GM10248 (cell line): ENCODE results near the gene ZSCAN31.

Experiments
- CTCF ChIA-PET: fragments of 300-600 bp; sonication (Branson Sonifier 250); formaldehyde crosslinking; extraction: SDS; loops from one replicate; lab custom pipeline; 2021; ENCODE audit warnings: antibody characterized with exemption; lab: Yijun Ruan, JAX
- POLR2A ChIA-PET: fragments of 350-650 bp; sonication (Branson Sonifier 250); formaldehyde crosslinking; extraction: SDS; loops from one replicate; lab custom pipeline; 2020; ENCODE audit warnings: antibody characterized with exemption; lab: Yijun Ruan, JAX
- DNase-seq: peaks from one replicate; pipeline ENCODE4 v3.0.0; 2012; ENCODE audit errors: extremely low spot score
- TF ChIP-seq, protein P1 (sequence below): IDR thresholded peaks from 2 replicates; pipeline ENCODE4 v1.5.1; 2012; ENCODE audit warnings: mild to moderate bottlenecking, low read depth; ENCODE audit errors: extremely low read depth, missing control alignments, control extremely low read depth

The ZSCAN31 gene

DNA sequence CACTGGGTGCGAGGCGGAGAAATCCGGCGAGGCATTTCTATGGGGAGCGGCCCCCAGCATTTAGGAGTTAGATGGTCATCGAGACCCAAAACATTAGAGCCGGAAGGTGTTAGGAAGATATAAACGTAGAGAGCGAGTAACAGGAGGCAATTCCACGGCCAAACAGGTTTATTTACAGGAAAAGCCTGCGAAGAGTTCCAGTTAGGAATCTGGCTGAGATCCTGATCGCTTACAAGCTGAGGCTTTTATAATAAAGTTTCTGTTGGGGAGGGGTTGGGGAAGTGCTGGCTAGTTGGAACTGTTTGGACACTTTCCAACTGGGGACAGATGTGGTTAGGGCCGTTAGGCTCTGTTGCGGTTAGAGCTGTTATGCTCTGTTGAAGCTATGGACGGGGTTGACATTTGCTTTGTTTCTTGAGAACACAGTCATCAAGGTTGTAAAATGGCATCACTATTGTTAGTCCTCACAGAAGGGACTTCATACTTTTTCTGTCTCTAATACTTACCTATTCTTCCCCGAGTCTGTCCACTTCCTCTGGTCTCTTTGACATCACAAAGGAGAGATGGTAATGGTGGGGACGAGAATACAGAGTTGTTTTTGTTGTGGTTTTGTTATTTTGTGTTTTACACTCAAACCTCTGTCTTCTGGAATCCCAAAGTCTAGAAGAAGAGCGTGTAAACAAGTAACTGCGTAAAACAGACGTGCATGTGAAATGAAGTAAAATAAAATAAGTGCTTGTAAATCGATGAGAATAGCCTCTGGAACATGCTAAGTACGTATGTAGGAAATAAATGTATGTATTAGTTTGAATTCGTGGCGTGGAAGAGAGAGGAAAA lies 554 bp upstream of the ZSCAN31 start:
- POLR2A ChIA-PET, result interaction anchor here (0.7 to 1.4 kb wide), 5 partner anchors 19 to 1190 kb away, joined by 3 to 4 read pairs (median 4); a partner anchor contains a TSS
- CTCF ChIA-PET, result interaction anchor here (0.6 to 6.0 kb wide), 5 partner anchors 12 to 47 kb away, joined by 3 to 46 read pairs (median 4); no protein-coding TSS in a partner anchor
- DNase-seq, result peak; percentile 31
- TF ChIP-seq, protein P1, sequence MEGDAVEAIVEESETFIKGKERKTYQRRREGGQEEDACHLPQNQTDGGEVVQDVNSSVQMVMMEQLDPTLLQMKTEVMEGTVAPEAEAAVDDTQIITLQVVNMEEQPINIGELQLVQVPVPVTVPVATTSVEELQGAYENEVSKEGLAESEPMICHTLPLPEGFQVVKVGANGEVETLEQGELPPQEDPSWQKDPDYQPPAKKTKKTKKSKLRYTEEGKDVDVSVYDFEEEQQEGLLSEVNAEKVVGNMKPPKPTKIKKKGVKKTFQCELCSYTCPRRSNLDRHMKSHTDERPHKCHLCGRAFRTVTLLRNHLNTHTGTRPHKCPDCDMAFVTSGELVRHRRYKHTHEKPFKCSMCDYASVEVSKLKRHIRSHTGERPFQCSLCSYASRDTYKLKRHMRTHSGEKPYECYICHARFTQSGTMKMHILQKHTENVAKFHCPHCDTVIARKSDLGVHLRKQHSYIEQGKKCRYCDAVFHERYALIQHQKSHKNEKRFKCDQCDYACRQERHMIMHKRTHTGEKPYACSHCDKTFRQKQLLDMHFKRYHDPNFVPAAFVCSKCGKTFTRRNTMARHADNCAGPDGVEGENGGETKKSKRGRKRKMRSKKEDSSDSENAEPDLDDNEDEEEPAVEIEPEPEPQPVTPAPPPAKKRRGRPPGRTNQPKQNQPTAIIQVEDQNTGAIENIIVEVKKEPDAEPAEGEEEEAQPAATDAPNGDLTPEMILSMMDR, result no peak

DNA sequence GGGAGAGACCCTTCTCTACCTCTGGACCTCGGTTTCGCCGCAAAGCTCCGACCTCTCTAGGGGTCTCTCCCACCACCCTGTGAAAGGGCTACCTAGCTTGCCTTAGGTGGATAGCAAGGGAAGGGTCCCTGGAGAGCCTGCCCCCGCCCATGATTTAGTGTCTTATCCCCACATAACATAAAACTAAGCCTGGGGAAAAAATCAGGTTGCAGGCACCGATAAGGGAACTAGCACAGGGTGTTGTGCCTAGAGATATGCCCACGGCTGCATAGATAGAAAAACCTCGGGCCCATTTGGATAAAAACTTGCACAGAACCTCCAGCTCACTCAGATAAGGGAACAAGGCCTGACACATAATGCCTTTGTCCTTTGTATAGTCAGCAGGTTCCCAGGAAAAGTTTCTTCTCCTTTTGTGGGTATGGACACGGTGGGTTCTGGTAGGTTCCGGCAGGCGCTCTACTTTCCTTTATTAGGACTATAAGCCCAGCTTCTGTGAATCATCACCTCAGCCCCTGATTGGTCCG lies 846 bp downstream of the ZSCAN31 start:
- no peak for DNase-seq
- ChIA-PET POLR2A (interaction anchor here (0.6 to 1.4 kb wide), 9 partner anchors 23 to 1315 kb away, joined by 3 to 4 read pairs (median 3); partner anchors contain the start of genes PGBD1 and ZSCAN26), CTCF (interaction anchor here (1.2 to 6.0 kb wide), 4 partner anchors 17 to 48 kb away, joined by 3 to 46 read pairs (median 4); no protein-coding TSS in a partner anchor)
- TF ChIP-seq, protein P1, result no peak

DNA sequence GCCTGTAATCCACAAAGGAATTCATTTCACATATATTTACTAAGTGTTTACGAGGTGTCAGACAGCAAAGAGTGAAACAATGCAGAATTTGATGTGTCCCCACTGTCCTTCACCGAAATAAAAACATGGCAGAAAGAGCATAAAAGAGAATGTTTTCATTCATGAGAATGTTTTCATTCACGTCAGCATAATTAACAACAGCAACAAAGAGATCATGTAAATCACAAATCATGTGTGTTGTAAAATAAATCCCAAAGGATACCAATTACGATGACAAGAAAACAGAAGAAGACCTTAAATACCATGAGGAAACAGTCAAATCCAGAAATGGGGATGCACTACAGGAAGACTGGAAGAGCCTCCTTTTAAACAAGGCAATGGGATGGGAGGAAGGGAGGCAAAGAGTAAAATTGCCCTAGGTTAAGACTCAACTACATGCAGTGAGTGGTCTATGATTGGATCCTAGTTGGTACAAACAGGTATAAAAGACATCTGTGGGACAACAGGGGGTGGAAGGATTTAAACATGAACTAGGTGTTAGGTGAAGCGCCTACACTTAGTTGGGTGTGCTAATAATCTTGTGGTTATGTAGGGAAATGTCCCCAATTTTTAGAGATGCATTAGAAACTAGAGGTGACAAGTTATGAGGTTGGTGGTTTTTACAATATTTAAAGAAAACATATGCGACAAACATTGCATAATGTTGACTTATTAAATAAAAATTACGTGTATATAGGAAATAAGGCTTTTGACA lies 1.5 kb downstream of the ZSCAN31 start:
- no peak for DNase-seq
- TF ChIP-seq, protein P1, result no peak
- ChIA-PET POLR2A (interaction anchor here (1.0 kb wide), 1 partner anchor 442 kb away, joined by 4 read pairs; a partner anchor contains a TSS), CTCF (interaction anchor here (1.2 to 6.0 kb wide), 2 partner anchors 22 to 33 kb away, joined by 3 to 46 read pairs; no protein-coding TSS in a partner anchor)

DNA sequence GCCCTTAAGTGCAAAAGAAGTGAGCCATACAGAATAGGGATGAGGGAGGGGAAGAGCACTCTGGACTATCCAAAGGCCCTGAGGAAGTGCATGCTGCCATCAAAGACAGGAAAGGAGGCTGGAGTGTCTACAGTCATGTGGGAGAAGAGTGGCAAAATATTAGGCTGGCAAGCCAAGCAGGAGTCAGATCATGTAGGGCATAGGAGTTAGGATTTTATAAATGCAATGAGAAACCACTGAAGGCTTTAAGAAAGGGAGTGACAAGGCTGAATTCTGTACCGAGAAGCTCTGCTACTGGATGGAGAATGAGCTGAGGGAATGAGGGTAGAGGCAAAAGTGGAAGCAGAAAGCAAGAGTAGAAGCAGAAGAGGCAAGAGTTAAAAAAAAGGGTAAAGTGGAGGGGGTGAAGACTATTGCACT lies 2.3 kb downstream of the ZSCAN31 start:
- ChIA-PET POLR2A (no interaction called here), CTCF (interaction anchor here (6.0 kb wide), 1 partner anchor 22 kb away, joined by 46 read pairs; no protein-coding TSS in a partner anchor)
- DNase-seq, result no peak
- TF ChIP-seq, protein P1, result no peak

DNA sequence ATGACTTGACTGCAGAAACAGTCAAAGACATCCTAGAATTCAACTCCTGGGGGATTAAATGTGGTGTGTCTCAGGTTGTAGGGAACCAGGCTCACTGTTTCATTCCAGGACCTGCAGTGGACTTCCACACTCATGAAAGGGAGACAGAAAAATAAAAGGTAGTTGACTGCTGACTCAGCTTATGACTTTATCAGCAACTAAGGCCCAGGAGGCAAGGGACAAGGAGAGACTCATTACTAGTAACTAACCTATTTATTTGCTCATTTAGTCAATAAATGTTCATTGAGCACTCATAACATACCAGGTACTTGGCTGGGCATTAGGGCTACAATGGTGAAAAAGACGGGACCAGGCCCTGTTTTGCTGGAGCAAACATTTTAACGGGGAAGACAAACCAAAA lies 2.9 kb downstream of the ZSCAN31 start:
- DNase-seq, result no peak
- TF ChIP-seq, protein P1, result no peak
- ChIA-PET POLR2A (no interaction called here), CTCF (no interaction called here)

DNA sequence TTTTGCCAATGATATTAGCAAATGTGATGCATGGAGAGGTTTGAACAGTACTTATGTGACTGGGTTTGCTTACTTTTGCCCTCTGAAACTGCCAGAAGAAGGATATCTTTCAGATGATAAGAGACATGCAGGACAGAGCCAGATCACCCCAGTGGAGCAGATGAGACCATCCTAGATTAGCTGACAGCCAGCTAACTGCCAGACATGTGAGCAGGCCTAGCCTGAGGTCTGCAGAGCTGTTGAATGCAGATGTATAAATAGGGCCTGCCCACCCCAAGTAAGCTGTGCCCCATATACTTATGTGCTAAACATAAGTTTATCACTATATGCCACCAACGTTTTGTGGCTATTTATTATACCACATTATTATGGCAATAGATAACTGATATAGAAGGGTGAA lies 5.9 kb downstream of the ZSCAN31 start:
- TF ChIP-seq, protein P1, result no peak
- ChIA-PET CTCF (interaction anchor here (1.0 to 1.4 kb wide), 2 partner anchors 19 to 26 kb away, joined by 3 read pairs; no protein-coding TSS in a partner anchor), POLR2A (no interaction called here)
- no peak for DNase-seq
